Activated naive CD8-positive, alpha-beta T cell treated with anti-CD3 and anti-CD28 coated beads, Interleukin-2, amount 50 U/mL, for 24 hours (primary cell): ENCODE data around the gene CNIH2.
"Not testable (repeated sequence)": the region's sequence is repeated elsewhere in the genome, so short reads cannot be mapped to it uniquely, and the experiment has no call there.

Source experiments
- ATAC-seq: fragments of 150-1000 bp; cut with Tn5 transposase; one replicate; pipeline ENCODE4 v1.10.0; 2021
- DNase-seq: peaks from one replicate; pipeline ENCODE4 v3.0.0; 2021
- H3K27ac Mint-ChIP-seq: one replicate; pipeline ENCODE4 v1.8.0; 2021; ENCODE audit warnings: mild to moderate bottlenecking, mixed read lengths
- H3K27me3 Mint-ChIP-seq: one replicate; pipeline ENCODE4 v1.8.0; 2021; ENCODE audit warnings: mixed read lengths
- H3K36me3 Mint-ChIP-seq: one replicate; pipeline ENCODE4 v1.8.0; 2021; ENCODE audit warnings: low read depth, mixed read lengths
- H3K4me1 Mint-ChIP-seq: one replicate; pipeline ENCODE4 v1.8.0; 2021; ENCODE audit warnings: mixed read lengths
- H3K4me3 Mint-ChIP-seq: one replicate; pipeline ENCODE4 v1.8.0; 2021; ENCODE audit warnings: mild to moderate bottlenecking, moderate library complexity, mixed read lengths
- H3K9me3 Mint-ChIP-seq: one replicate; pipeline ENCODE4 v1.8.0; 2021; ENCODE audit warnings: mixed read lengths

CNIH2 gene

GRCh38 chr11:66317322-66317722 is 39.3 kb downstream of the CNIH2 start:
- peak; percentile 5 for ATAC-seq
- peak overlapping the region; percentile 74 for H3K4me3 Mint-ChIP-seq
- H3K27ac Mint-ChIP-seq, result peak overlapping the region; percentile 94
- peaks cover 1% of the 10 kb centered on the region for H3K36me3 Mint-ChIP-seq
- no peaks in the 10 kb centered on the region for H3K27me3 Mint-ChIP-seq
- peak; percentile 75 for DNase-seq
- no peaks in the 10 kb centered on the region for H3K9me3 Mint-ChIP-seq
- H3K4me1 Mint-ChIP-seq, result peaks cover 60% of the 10 kb centered on the region

DNA sequence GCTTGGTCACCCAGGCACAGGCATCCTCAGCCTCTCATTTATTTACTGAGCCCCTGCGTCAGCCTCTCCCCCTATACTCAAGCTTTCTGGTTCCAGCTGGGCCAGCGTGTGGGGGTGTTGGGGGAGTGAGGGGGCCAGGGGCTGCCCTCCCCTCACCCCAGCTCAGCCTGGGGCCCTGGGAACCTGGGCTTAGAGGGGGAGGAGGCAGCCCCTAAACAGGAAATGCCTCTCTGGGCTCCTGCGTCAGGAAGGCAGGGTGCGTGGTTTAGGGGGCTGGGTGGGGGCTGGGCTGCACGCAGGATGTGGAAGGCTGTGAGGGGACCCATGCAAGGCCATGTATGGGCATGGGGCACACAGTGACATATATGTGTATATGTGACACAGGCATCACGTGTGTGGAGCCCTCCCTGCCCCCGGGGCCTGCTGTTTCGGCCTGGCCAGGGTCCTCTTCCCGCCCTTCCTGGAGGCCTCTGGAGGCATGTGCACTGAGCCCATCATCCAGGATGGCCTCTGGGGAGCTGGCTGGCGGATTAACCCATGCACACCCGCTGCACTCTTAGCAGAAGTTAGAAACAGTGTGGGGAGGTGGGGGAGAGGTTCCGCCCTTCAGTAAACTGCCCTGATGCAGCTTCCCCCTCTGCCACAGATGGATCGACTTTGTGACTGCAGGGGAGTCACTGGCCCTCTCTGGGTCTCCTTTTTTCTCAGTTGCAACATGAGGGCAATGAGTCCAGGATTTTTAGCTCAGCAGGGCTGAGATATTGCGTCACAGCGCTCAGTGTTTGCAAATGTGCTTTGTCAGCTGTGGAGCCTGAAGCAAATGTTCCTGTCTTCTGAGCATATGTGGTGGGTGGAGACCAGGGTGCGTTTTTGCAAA is 40.0 kb downstream of the CNIH2 start:
- H3K36me3 Mint-ChIP-seq, result peaks cover 1% of the 10 kb centered on the region
- H3K4me1 Mint-ChIP-seq, result peaks cover 58% of the 10 kb centered on the region
- DNase-seq, result peak; percentile 74
- H3K27ac Mint-ChIP-seq, result peak overlapping the region; percentile 94
- H3K9me3 Mint-ChIP-seq, result no peaks in the 10 kb centered on the region
- no peaks in the 10 kb centered on the region for H3K27me3 Mint-ChIP-seq
- H3K4me3 Mint-ChIP-seq, result peak overlapping the region; percentile 74
- ATAC-seq, result peak; percentile 59

GRCh38 chr11:66318600-66318970 is 40.6 kb downstream of the CNIH2 start:
- Mint-ChIP-seq H3K4me3 (peak overlapping the region; percentile 74), H3K27me3 (no peaks in the 10 kb centered on the region), H3K27ac (peak overlapping the region; percentile 94), H3K4me1 (peaks cover 55% of the 10 kb centered on the region), H3K9me3 (no peaks in the 10 kb centered on the region), H3K36me3 (peaks cover 1% of the 10 kb centered on the region)
- DNase-seq, result no peak
- no peak for ATAC-seq

DNA sequence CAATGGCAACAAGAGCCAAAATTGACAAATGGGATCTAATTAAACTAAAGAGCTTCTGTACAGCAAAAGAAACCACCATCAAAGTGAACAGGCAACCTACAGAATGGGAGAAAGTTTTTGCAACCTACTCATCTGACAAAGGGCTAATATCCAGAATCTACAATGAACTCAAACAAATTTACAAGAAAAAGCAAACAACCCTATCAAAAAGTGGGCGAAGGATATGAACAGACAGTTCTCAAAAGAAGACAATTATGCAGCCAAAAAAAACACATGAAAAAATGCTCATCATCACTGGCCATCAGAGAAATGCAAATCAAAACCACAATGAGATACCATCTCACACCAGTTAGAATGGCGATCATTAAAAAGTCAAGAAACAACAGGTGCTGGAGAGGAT is 42.3 kb downstream of the CNIH2 start:
- not testable (repeated sequence) for H3K9me3 Mint-ChIP-seq, H3K36me3 Mint-ChIP-seq, DNase-seq, H3K4me3 Mint-ChIP-seq, H3K27ac Mint-ChIP-seq, H3K27me3 Mint-ChIP-seq, ATAC-seq
- H3K4me1 Mint-ChIP-seq, result peaks cover 43% of the 10 kb centered on the region

GRCh38 chr11:66320748-66321147 is 42.8 kb downstream of the CNIH2 start:
- H3K4me1 Mint-ChIP-seq, result peaks cover 41% of the 10 kb centered on the region

GRCh38 chr11:66321606-66322005 is 43.6 kb downstream of the CNIH2 start:
- Mint-ChIP-seq H3K36me3 (no peaks in the 10 kb centered on the region), H3K27me3 (no peaks in the 10 kb centered on the region), H3K4me1 (peaks cover 42% of the 10 kb centered on the region), H3K4me3 (no peak overlapping the region), H3K27ac (no peak overlapping the region), H3K9me3 (no peaks in the 10 kb centered on the region)
- no peak for ATAC-seq
- DNase-seq, result no peak

More at GRCh38 chr11:66320748-66321147, 42.8 kb downstream of the CNIH2 start:
- H3K27ac Mint-ChIP-seq, H3K9me3 Mint-ChIP-seq, H3K4me3 Mint-ChIP-seq, DNase-seq, H3K36me3 Mint-ChIP-seq, H3K27me3 Mint-ChIP-seq, ATAC-seq: not testable (repeated sequence)

GRCh38 chr11:66322732-66323427 is 44.9 kb downstream of the CNIH2 start:
- DNase-seq (no peak), ATAC-seq (no peak)
- H3K4me3 Mint-ChIP-seq, result no peak overlapping the region
- H3K27ac Mint-ChIP-seq, result no peak overlapping the region
- H3K36me3 Mint-ChIP-seq, result no peaks in the 10 kb centered on the region
- no peaks in the 10 kb centered on the region for H3K9me3 Mint-ChIP-seq
- no peaks in the 10 kb centered on the region for H3K27me3 Mint-ChIP-seq
- H3K4me1 Mint-ChIP-seq, result peaks cover 44% of the 10 kb centered on the region

DNA sequence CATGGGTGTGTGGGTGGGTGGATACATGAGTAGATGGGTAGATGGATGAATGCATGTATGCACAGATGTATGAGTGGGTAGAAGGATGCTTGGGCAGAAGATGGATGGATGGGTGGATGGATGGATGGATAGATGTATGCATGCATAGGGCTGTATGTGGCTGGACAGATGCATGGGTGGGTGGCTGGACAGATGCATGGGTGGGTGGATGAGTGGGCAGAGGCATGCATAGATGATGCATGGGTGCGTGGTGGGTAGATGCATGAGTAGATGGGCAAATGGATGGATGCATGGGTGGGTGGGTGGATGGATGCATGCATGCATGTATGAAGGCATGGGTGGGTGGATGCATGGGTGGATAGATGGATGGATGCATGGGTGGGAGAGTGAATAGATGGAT is 45.7 kb downstream of the CNIH2 start:
- no peak overlapping the region for H3K27ac Mint-ChIP-seq
- no peaks in the 10 kb centered on the region for H3K9me3 Mint-ChIP-seq
- H3K36me3 Mint-ChIP-seq, result no peaks in the 10 kb centered on the region
- no peak overlapping the region for H3K4me3 Mint-ChIP-seq
- ATAC-seq (no peak), DNase-seq (no peak)
- H3K4me1 Mint-ChIP-seq, result peaks cover 44% of the 10 kb centered on the region
- no peaks in the 10 kb centered on the region for H3K27me3 Mint-ChIP-seq

DNA sequence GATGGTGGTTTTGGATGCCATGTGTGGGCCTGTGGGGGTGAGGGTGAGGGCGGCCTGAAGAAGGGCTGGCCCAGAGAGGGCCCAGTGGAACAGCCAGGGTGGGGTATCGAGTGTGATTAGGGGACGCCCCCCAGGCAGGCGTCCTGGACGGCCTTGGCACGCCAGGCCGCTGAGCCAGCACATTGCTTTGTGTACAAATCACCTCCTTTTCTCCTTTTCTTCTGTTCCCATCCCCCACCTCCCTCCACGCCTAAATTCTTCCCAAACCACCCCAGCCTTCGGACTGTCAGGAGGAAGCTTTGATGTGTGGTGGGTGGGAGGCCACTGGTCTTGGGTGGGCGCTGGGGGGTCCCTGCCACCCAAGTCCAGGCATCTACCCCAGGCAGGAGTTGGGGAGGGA is 46.7 kb downstream of the CNIH2 start:
- no peak for DNase-seq
- no peaks in the 10 kb centered on the region for H3K27me3 Mint-ChIP-seq
- peaks cover 41% of the 10 kb centered on the region for H3K4me1 Mint-ChIP-seq
- no peak overlapping the region for H3K4me3 Mint-ChIP-seq
- ATAC-seq, result no peak
- no peaks in the 10 kb centered on the region for H3K36me3 Mint-ChIP-seq
- H3K27ac Mint-ChIP-seq, result no peak overlapping the region
- H3K9me3 Mint-ChIP-seq, result no peaks in the 10 kb centered on the region

DNA sequence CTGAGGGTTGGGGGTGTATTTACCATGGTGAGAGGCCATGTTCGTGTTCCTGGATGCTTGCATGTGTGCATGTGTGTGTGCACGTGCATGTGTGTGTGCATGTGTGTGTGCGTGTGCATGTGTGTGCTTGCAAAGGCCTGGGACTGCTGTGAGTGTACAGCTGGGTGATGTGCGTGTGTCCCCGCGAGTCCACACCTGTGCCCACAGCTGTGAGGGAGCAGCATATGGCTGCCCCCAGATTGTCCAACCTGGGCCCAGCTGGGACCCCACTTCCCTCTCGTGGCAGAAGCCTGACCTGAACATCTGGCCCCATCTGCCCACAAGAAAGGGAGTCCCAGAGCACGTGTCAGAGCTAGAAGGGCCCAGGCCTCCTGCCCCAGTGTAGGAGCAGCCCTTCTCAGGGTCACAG is 47.3 kb downstream of the CNIH2 start:
- no peaks in the 10 kb centered on the region for H3K36me3 Mint-ChIP-seq
- no peaks in the 10 kb centered on the region for H3K9me3 Mint-ChIP-seq
- H3K27me3 Mint-ChIP-seq, result no peaks in the 10 kb centered on the region
- peaks cover 38% of the 10 kb centered on the region for H3K4me1 Mint-ChIP-seq
- no peak overlapping the region for H3K27ac Mint-ChIP-seq
- H3K4me3 Mint-ChIP-seq, result no peak overlapping the region
- ATAC-seq (no peak), DNase-seq (no peak)

DNA sequence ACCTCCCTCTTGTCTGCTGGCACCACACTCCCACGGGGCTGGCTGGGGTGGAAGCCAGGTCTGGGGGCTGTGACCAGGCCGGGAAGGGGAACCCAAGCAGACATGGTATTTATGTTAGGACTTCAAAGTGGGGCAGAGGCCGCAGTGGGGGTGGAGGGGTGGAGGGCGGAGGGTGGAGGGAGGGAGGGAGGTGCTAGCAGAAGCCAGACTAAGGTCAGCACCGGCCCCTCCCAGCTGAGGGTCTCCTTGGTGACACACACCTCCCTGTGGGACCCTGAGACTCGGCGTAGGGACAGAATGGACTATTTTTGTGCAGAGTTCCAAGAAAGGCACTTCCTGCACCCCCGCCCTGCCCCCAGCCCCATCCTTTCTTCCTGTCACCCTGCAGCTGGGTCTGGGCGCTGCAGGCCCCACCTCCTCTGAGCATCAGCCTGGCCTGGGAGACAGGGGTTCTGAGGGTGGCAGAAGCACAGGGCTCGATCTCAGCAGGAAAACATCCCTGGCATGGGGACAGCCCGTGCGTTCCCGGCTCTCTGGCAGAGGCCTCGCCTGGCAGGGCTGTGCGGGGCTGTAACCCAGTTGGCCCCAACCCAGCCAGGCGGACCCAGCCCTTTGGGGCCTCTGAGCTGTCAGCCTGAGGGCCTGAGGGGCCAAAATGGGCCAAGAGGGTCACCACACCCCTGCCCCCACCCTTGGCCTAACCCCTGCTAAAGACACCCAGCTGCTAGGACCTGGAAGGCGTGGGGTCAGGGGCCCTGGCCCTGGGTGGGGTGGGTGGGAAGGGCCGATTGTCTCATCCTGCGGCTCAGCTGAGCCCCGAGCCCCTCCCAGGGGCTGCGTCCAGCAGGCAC is 48.5 kb downstream of the CNIH2 start:
- H3K27me3 Mint-ChIP-seq, result no peaks in the 10 kb centered on the region
- H3K27ac Mint-ChIP-seq, result peak overlapping the region; percentile 32
- no peak overlapping the region for H3K4me3 Mint-ChIP-seq
- H3K4me1 Mint-ChIP-seq, result peaks cover 38% of the 10 kb centered on the region
- DNase-seq, result peak; percentile 51
- ATAC-seq, result peak; percentile 21
- H3K36me3 Mint-ChIP-seq, result no peaks in the 10 kb centered on the region
- H3K9me3 Mint-ChIP-seq, result no peaks in the 10 kb centered on the region

DNA sequence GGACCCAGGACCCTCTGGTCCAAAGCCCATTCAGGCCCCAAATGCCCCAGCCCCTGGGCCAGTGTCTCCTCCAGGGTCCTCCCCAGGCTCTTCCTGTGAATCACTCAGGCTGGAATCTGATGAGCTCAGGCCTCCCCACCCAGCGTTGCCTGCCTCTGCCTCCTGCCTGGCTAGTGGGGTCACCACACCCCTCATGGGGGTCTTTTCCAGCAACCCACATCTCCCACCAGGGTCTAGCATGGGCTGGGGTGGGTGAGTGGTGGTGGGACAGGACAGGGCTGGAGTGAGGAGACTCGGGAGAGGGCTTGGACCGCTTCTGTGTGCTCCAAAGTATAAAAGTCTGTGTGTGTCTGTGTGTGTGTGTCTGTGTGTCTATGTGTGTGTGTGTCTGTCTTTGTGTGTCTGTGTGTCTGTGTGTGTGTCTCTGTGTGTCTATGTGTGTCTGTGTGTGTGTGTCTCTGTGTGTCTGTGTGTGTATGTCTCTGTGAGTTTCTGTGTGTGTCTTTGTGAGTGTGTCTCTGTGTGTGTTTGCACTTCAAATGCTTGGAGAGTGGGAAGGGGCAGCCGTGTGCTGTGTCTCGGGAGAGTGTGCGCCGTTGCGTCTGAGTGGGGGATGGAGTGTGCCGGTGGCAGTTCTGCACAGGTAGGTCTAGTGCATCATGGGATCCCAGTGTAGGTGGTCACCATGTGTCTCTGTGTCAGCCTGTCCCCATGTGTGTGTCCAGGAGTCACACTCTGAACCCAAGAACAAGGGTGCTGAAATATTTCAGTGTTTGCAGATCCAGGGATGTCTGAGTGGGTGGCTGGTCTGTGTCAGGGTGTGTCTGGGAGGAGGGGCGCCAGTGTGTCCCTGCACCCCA is 49.4 kb downstream of the CNIH2 start:
- H3K9me3 Mint-ChIP-seq, result no peaks in the 10 kb centered on the region
- H3K4me1 Mint-ChIP-seq, result peaks cover 38% of the 10 kb centered on the region
- H3K4me3 Mint-ChIP-seq, result peak overlapping the region; percentile 1
- ATAC-seq, result no peak
- H3K36me3 Mint-ChIP-seq, result no peaks in the 10 kb centered on the region
- H3K27me3 Mint-ChIP-seq, result no peaks in the 10 kb centered on the region
- peak overlapping the region; percentile 63 for H3K27ac Mint-ChIP-seq
- no peak for DNase-seq

DNA sequence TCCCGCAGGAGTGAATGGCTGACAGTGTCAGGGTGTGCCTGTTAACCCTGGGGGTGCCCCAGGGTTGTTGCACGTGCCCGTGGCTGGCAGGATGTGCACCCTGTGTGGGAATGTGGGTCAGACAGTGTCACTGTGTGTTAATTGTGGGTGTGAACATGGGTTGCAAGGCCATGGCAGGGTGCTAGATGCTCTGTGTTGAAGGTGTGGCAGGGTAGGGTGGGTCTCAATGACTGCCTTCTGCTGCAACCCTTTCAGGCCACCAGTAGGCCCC is 50.0 kb downstream of the CNIH2 start:
- no peaks in the 10 kb centered on the region for H3K36me3 Mint-ChIP-seq
- ATAC-seq (peak; percentile 31), DNase-seq (peak; percentile 33)
- no peak overlapping the region for H3K4me3 Mint-ChIP-seq
- peaks cover 38% of the 10 kb centered on the region for H3K4me1 Mint-ChIP-seq
- peak overlapping the region; percentile 63 for H3K27ac Mint-ChIP-seq
- H3K27me3 Mint-ChIP-seq, result no peaks in the 10 kb centered on the region
- H3K9me3 Mint-ChIP-seq, result no peaks in the 10 kb centered on the region
